Muscle layer of duodenum (tissue), 2 donors: ENCODE measurements around the gene DMRTA2.
"Not testable (repeated sequence)": the region's sequence is repeated elsewhere in the genome, so short reads cannot be mapped to it uniquely, and the experiment has no call there.

Experiments used
- H3K27ac ChIP-seq: one replicate; pipeline ENCODE4 v1.7.0; 2013; ENCODE audit warnings: mild to moderate bottlenecking, low read length
- H3K27me3 ChIP-seq: one replicate; pipeline ENCODE4 v1.7.0; 2013; ENCODE audit warnings: low read depth, mild to moderate bottlenecking, control low read depth, low read length
- H3K36me3 ChIP-seq, 2 donors: one replicate each; pipeline ENCODE4 v1.7.0; 2013; ENCODE audit warnings: low read length in 2 of 2, control low read depth in 1 of 2, mild to moderate bottlenecking in 1 of 2; ENCODE audit not compliant: insufficient read depth in 2 of 2, control insufficient read depth in 1 of 2
- H3K4me1 ChIP-seq, 2 donors: one replicate each; pipeline ENCODE4 v1.7.0; 2013; ENCODE audit warnings: low read length in 2 of 2, mild to moderate bottlenecking in 2 of 2, control low read depth in 1 of 2, moderate library complexity in 1 of 2; ENCODE audit not compliant: insufficient read depth in 2 of 2, control insufficient read depth in 1 of 2
- H3K4me3 ChIP-seq, 2 donors: one replicate each; pipeline ENCODE4 v1.7.0; 2013; ENCODE audit warnings: low read length in 2 of 2, low read depth in 1 of 2, mild to moderate bottlenecking in 1 of 2
- H3K9me3 ChIP-seq, 2 donors: one replicate each; pipeline ENCODE4 v1.7.0; 2013; ENCODE audit warnings: low read length in 2 of 2, control low read depth in 1 of 2, mild to moderate bottlenecking in 1 of 2; ENCODE audit not compliant: control insufficient read depth in 1 of 2
- donor health status: healthy.

Gene DMRTA2

GRCh38 chr1:50416553-50417453, 6.4 kb downstream of the DMRTA2 start:
- peaks cover 0 to 48% of the 10 kb centered on the region in 2 donors for H3K4me1 ChIP-seq
- no peak overlapping the region for H3K27ac ChIP-seq
- peaks cover 3 to 6% of the 10 kb centered on the region in 2 donors for H3K9me3 ChIP-seq
- H3K4me3 ChIP-seq, result no peak overlapping the region
- H3K27me3 ChIP-seq, result peaks cover 65% of the 10 kb centered on the region
- no peaks in the 10 kb centered on the region for H3K36me3 ChIP-seq

DNA sequence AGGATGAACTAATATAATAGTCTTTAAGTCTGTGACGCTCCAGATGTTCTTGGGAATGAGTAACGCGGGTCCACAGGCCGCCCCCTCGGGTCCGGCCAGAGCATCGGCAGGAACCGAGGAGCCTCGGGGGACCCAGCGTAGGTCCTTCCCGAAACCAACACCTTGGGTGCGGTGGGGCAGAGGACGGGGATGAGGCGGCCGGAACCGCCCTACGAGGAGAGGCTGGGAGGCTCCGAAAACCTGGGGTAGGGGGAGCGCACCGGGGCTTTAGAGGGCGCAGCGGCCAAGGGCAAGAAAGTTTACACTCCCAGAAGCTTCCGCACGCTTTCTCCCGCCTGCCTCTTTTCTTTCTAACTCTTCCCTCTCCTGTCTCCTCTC, 7.1 kb downstream of the DMRTA2 start:
- Histone ChIP-seq H3K36me3 (no peaks in the 10 kb centered on the region), H3K27ac (no peak overlapping the region), H3K4me3 (no peak overlapping the region), H3K27me3 (peaks cover 60% of the 10 kb centered on the region), H3K9me3 (peaks cover 3 to 6% of the 10 kb centered on the region in 2 donors), H3K4me1 (peaks cover 0 to 46% of the 10 kb centered on the region in 2 donors)

DNA sequence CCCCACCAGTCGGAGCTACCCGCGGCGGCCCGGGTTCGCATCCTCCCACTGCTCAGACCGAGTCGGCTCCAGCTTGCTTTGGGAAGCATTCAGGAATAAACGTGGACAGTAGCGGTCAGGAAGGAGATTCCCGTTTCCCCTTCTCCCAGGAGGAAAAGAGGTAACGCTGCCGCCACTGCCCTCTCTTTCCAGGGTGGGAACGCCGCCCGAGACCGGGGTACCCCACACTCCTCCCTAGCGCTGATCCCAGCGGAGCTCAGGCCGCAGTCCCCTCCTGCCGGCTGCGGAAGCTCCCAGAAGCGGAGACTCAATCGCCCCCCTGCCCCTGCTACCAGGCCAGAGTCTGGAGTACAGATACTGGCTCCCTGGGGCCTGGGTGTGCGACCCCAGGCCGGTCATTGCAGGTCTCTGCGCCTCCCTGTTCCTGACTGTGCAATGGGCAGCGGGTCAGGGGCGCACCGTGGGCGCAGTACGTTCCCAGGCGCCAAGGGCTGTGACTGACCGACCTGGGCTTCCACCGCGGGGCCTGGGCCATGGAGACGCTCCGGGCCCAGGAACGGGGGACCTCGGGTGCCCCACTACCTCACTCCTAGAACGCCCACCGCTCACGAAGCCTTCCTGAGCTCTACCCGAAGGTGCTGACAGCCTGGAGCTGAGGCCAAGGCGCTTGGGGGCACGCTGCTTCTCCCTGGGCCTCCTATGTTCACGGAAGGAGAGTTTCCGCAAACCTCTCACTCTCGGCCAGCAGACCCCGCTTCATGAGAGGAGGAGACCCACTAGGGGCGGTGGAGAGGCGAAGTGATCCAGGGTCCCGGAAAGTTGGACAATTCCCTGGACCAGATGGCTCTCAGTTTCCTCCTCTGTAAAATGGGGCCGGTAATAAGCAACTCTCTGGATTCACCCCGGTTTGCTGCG, 7.8 kb downstream of the DMRTA2 start:
- Histone ChIP-seq H3K27ac (no peak overlapping the region), H3K9me3 (peaks cover 3 to 6% of the 10 kb centered on the region in 2 donors), H3K36me3 (no peaks in the 10 kb centered on the region), H3K4me3 (no peak overlapping the region), H3K4me1 (peaks cover 0 to 40% of the 10 kb centered on the region in 2 donors), H3K27me3 (peaks cover 54% of the 10 kb centered on the region)

GRCh38 chr1:50414853-50415234, 8.4 kb downstream of the DMRTA2 start:
- Histone ChIP-seq H3K4me1 (peaks cover 0 to 37% of the 10 kb centered on the region in 2 donors), H3K27me3 (peaks cover 48% of the 10 kb centered on the region), H3K36me3 (no peaks in the 10 kb centered on the region), H3K4me3 (no peak overlapping the region), H3K9me3 (peaks cover 3 to 10% of the 10 kb centered on the region in 2 donors), H3K27ac (no peak overlapping the region)

GRCh38 chr1:50412813-50413476, 10.3 kb downstream of the DMRTA2 start:
- H3K36me3 ChIP-seq, result no peaks in the 10 kb centered on the region
- no peak overlapping the region for H3K27ac ChIP-seq
- peaks cover 35% of the 10 kb centered on the region for H3K27me3 ChIP-seq
- H3K4me3 ChIP-seq, result no peak overlapping the region
- peaks cover 0 to 21% of the 10 kb centered on the region in 2 donors for H3K4me1 ChIP-seq
- peaks cover 3 to 15% of the 10 kb centered on the region in 2 donors for H3K9me3 ChIP-seq

DNA sequence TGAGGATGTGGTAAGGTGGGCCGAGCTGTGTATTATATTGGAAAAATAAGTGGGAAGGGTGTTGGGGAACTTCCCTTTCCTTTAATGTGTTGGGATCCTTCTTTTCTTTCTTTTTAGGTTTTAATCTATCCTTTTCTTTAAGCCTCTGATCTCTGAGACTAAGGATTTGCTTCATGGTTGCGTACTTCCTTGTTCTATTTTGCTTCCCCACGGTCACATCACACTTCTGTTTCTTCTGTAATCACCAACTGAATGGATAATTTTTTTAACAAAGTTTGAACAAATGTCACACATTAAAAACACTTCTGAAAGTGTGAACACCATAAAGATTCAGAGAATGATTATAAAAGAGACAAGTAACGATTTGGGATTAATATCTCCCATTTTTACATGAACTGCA, 17.4 kb downstream of the DMRTA2 start:
- no peak overlapping the region for H3K27ac ChIP-seq
- no peaks in the 10 kb centered on the region for H3K36me3 ChIP-seq
- peaks cover 4 to 12% of the 10 kb centered on the region in 2 donors for H3K9me3 ChIP-seq
- no peaks in the 10 kb centered on the region for H3K27me3 ChIP-seq
- H3K4me1 ChIP-seq, result no peaks in the 10 kb centered on the region
- H3K4me3 ChIP-seq, result no peak overlapping the region

DNA sequence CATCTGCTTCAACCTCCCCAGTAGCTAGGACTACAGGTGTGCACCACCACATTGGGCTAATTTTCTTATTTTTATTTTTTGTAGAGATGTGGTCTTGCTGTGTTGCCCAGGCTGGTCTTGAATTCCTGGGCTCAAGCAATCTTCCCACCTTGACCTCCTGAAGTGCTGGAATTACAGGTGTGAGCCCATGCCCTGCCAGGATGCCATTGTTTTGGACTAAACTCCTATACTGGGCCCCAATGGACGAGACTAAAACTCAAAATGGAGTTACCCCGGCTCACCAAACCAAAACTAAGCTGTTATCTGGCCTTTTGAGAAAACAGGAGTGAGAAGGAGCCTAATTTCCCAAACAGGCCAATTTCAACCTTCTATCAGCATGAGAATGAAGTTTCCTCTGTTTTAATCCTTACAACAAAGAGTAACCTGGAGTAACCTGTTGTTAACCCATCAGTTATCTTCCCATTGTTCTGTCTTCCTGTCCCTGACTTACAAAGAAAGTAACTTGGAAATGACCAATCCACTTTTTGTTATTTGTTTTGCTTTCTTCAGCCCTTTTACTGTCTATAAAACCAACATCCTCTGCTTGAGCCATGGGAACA, 29.6 kb downstream of the DMRTA2 start:
- Histone ChIP-seq H3K27ac (no peak overlapping the region), H3K9me3 (peaks cover 0 to 5% of the 10 kb centered on the region in 2 donors), H3K4me3 (no peak overlapping the region), H3K36me3 (no peaks in the 10 kb centered on the region), H3K27me3 (no peaks in the 10 kb centered on the region), H3K4me1 (no peaks in the 10 kb centered on the region)

DNA sequence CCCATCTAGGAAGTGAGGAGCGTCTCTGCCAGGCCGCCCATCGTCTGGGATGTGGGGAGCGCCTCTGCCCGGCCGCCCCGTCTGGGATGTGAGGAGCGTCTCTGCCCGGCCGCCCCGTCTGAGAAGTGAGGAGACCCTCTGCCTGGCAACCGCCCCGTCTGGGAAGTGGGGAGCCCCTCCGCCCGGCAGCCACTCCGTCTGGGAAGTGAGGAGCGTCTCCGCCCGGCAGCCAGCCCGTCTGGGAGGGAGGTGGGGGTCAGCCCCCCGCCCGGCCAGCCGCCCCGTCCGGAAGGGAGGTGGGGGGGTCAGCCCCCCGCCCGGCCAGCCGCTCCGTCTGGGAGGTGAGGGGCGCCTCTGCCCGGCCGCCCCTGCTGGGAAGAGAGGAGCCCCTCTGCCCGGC, 41.7 kb downstream of the DMRTA2 start:
- H3K9me3 ChIP-seq, result not testable (repeated sequence)

GRCh38 chr1:50378770-50379169, 44.5 kb downstream of the DMRTA2 start:
- H3K9me3 ChIP-seq, result peaks cover 0 to 4% of the 10 kb centered on the region in 2 donors
- H3K36me3 ChIP-seq, result no peaks in the 10 kb centered on the region
- no peak overlapping the region for H3K4me3 ChIP-seq
- no peak overlapping the region for H3K27ac ChIP-seq
- no peaks in the 10 kb centered on the region for H3K27me3 ChIP-seq
- H3K4me1 ChIP-seq, result no peaks in the 10 kb centered on the region

More for the DNA sequence above, 41.7 kb downstream of the DMRTA2 start:
- not testable (repeated sequence) for H3K27ac ChIP-seq, H3K36me3 ChIP-seq, H3K4me3 ChIP-seq, H3K4me1 ChIP-seq, H3K27me3 ChIP-seq

GRCh38 chr1:50373532-50373931, 49.7 kb downstream of the DMRTA2 start:
- Histone ChIP-seq H3K9me3 (peaks cover 0 to 4% of the 10 kb centered on the region in 2 donors), H3K27ac (no peak overlapping the region), H3K27me3 (no peaks in the 10 kb centered on the region), H3K36me3 (no peaks in the 10 kb centered on the region), H3K4me3 (no peak overlapping the region), H3K4me1 (peaks cover 0 to 1% of the 10 kb centered on the region in 2 donors)
